HUES64 (cell line): ENCODE measurements around the gene IZUMO3.

Source experiments
- H3K27ac ChIP-seq: 2 replicates; pipeline ENCODE4 v1.7.0; 2013; ENCODE audit warnings: low read depth, low read length, inconsistent platforms
- H3K27me3 ChIP-seq: 2 replicates; pipeline ENCODE4 v1.6.1; 2013; ENCODE audit warnings: mild to moderate bottlenecking, low read length; ENCODE audit not compliant: insufficient read depth
- H3K36me3 ChIP-seq: 2 replicates; pipeline ENCODE4 v1.6.1; 2013; ENCODE audit warnings: mild to moderate bottlenecking, low read length; ENCODE audit not compliant: insufficient read depth
- H3K4me1 ChIP-seq: 2 replicates; pipeline ENCODE4 v1.6.1; 2013; ENCODE audit warnings: mild to moderate bottlenecking, low read length, moderate library complexity; ENCODE audit not compliant: insufficient read depth
- H3K4me3 ChIP-seq: 2 replicates; pipeline ENCODE4 v1.5.1; 2013; ENCODE audit warnings: mild to moderate bottlenecking, low read length, moderate library complexity
- H3K9ac ChIP-seq: 2 replicates; pipeline ENCODE4 v1.6.1; 2013; ENCODE audit warnings: mild to moderate bottlenecking, low read depth, low read length
- H3K9me3 ChIP-seq: 2 replicates; pipeline ENCODE4 v1.6.1; 2013; ENCODE audit warnings: low read depth, low read length; ENCODE audit not compliant: insufficient read depth
- WGBS: fragments of 150-250, 120-280 bp; methylation state at CpG from one replicate; pipeline ENCODE4 v1.1.7; 2013; ENCODE audit warnings: missing lambda C conversion rate; 5-methylcytosine and 5-hydroxymethylcytosine counted together

IZUMO3 gene

DNA sequence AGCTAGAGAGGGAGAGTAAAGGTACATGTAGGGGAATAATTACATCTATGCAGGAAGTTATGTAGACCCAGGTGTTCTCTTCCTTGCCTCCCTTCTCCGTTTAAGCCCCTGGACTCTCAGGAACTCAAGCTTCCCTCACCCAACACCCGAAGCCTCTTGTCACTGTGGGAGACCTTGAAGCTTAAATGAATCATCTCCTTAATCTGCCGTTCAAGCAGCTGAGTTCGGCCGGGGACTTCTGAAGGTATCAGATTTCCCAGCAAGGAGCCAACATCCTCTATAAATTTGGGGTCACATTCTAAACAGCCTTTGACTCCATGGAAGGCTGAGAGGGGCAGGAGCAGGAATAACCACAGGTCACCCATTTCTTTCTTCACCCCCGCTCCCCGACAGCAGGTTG is 412 bp downstream of the IZUMO3 start:
- Histone ChIP-seq H3K27me3 (no peaks in the 10 kb centered on the region), H3K4me3 (no peak overlapping the region), H3K9me3 (no peaks in the 10 kb centered on the region), H3K27ac (no peak overlapping the region), H3K4me1 (no peaks in the 10 kb centered on the region; the same call in 1 of the 2 replicates), H3K9ac (no peak overlapping the region), H3K36me3 (no peaks in the 10 kb centered on the region)
- WGBS = 68% methylated on average over 7 of the region's 7 CpGs

DNA sequence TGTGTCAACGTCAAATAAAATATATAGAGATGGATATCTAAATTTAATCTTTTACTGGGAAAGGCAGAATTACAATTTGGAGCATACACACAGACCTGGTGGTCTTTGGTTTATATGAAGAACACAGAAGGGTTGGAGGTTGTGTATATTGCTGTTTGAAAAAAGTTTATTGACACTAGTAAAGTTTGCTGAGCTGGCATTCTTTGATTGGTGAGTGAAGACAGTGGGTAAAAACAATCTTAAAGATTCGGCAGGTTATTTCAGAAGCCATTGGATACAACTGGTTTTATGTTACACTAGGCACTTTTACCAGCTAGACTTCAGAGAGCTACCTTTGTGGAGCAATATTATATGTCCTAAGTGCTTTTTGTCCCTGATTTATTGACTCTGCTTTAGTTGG is 27.2 kb downstream of the IZUMO3 start:
- H3K4me3 ChIP-seq = no peak overlapping the region
- 90% methylated on average over 2 of the region's 2 CpGs for WGBS

DNA sequence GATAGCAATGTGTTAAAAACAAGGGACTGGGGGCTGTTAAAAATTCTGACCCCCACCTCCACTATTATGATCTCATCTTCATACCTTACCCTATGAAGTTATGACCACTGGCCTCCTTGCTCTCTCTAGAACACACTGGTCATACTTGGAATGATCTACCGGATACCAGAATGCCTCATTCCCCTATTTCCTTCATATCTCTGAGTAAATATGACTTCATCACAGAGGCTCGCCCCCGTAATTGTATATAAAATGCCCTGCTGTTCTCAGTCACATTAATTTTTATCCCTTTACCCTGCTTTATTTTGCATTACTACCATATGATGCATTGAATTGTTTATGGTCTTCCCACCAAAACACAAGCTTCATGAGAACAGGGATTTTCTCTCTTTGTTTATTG is 29.2 kb downstream of the IZUMO3 start:
- H3K4me1 ChIP-seq = no peaks in the 10 kb centered on the region
- H3K36me3 ChIP-seq = no peaks in the 10 kb centered on the region
- no peak overlapping the region for H3K4me3 ChIP-seq
- H3K9ac ChIP-seq = no peak overlapping the region
- no peaks in the 10 kb centered on the region for H3K27me3 ChIP-seq
- WGBS = 98% methylated on average over 3 of the region's 3 CpGs
- no peak overlapping the region for H3K27ac ChIP-seq
- peaks cover 4% of the 10 kb centered on the region for H3K9me3 ChIP-seq

More for the DNA sequence above, 27.2 kb downstream of the IZUMO3 start:
- Histone ChIP-seq H3K9ac (no peak overlapping the region), H3K4me1 (no peaks in the 10 kb centered on the region), H3K27ac (no peak overlapping the region), H3K36me3 (no peaks in the 10 kb centered on the region), H3K9me3 (no peaks in the 10 kb centered on the region), H3K27me3 (no peaks in the 10 kb centered on the region)

DNA sequence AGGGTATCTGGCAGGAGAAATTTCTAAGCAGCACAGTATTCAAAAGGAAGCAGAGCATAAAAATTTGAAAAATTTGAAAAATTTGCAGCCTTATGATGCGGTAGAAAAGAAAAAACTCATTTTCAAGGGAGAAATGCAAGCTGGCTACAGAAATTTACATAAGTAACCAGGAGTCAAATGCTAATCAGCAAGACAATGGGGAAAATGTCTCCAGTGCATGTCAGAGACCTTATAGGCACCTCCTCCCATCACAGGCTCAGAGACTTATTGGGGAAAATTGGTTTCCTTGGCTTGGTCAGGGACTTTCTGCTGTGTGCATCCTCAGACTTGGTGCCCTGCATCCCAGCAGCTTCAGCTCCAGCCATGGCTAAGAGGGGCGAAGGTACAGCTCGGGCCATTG is 35.8 kb downstream of the IZUMO3 start:
- Histone ChIP-seq H3K4me3 (no peak overlapping the region), H3K36me3 (no peaks in the 10 kb centered on the region), H3K9me3 (peaks cover 28% of the 10 kb centered on the region), H3K9ac (no peak overlapping the region), H3K4me1 (no peaks in the 10 kb centered on the region), H3K27me3 (no peaks in the 10 kb centered on the region), H3K27ac (peak overlapping the region; percentile 76; the same call in 1 of the 2 replicates)
- WGBS = 93% methylated on average over 3 of the region's 3 CpGs

DNA sequence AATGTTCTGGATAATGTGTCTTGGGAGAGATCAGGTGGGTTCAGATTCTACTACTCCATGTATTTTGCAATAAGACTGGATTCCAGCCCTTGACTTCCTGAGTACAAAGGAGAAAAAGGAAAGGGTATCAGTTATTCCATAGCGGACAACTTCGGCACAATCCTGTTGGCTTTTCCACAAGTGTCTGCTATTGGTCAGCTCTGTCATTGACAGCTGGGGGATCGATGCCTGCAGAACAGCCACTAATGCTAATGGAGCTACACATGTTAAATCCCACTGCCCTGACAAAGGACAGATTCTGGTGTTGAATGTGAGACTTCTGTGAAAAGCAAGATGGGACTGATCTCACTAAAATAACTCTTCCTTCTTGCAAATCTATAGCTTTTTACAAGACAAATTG is 41.2 kb downstream of the IZUMO3 start:
- 97% methylated on average over 3 of the region's 3 CpGs for WGBS

DNA sequence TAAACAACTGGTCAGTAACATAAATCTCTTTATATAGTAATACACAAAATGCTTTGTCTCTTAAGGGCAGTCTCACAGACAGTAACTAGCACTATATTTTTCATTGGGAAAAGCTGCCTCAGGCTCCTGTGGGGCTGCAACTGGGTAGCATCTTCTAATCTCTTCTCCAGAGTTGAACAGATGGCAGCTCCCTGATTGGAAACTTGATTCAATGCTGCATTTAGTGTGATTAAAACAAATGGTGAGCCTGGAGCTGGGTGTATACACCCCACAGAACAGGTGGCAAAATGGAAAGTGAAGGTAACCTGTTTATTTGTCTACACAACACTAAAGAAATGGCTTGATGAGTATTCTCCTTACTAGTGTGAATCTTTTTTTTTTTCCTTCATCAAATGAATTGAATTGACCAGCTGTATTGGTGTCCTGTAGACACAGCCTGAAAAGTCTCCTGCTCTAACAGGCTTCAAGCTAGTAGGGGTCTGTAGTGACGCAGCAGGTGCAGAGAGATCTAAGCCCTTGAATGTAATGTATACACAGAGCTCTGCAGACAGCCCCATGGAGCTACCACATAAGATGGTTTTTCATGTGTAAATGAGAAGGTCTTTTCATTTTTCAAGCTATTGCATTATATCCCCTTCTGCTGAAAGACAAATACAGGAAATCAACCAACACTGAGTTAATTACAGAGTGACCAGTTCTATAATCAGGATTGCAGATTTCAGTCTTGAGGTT is 43.3 kb downstream of the IZUMO3 start:
- H3K27me3 ChIP-seq = no peaks in the 10 kb centered on the region
- H3K4me3 ChIP-seq = no peak overlapping the region
- peaks cover 67% of the 10 kb centered on the region for H3K4me1 ChIP-seq
- H3K36me3 ChIP-seq = no peaks in the 10 kb centered on the region
- no peaks in the 10 kb centered on the region for H3K9me3 ChIP-seq
- no peak overlapping the region for H3K9ac ChIP-seq
- peak overlapping the region; percentile 62; the same call in 1 of the 2 replicates for H3K27ac ChIP-seq
- WGBS = 65% methylated on average over 1 of the region's 1 CpG

More for the DNA sequence above, 41.2 kb downstream of the IZUMO3 start:
- peaks cover 45% of the 10 kb centered on the region for H3K4me1 ChIP-seq
- no peaks in the 10 kb centered on the region for H3K27me3 ChIP-seq
- H3K9me3 ChIP-seq = peaks cover 5% of the 10 kb centered on the region; the same call in 1 of the 2 replicates
- H3K27ac ChIP-seq = no peak overlapping the region
- no peak overlapping the region for H3K4me3 ChIP-seq
- H3K9ac ChIP-seq = no peak overlapping the region
- no peaks in the 10 kb centered on the region for H3K36me3 ChIP-seq

DNA sequence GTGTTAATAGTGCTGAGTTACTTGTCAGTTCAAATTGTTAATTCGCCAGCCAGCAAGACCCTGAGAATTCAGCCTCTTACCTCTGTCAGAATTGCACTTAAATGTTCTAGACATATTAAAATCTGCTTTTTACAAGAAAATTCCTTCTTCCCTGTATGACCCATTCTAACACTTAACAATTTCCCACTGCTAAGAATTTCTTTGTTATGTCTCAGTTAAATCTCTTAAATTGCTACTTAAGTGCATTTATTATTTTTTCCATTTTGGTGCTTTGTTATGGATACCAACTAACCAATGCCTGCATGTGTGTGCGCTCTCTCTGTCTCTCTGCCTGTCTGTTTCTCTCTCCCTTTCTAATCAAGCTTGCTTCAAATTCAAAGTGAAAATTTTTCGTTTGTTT is 44.9 kb downstream of the IZUMO3 start:
- WGBS = 89% methylated on average over 2 of the region's 3 CpGs
- Histone ChIP-seq H3K4me3 (no peak overlapping the region), H3K36me3 (no peaks in the 10 kb centered on the region), H3K9me3 (no peaks in the 10 kb centered on the region), H3K9ac (no peak overlapping the region), H3K27ac (no peak overlapping the region), H3K4me1 (peaks cover 83% of the 10 kb centered on the region), H3K27me3 (no peaks in the 10 kb centered on the region)

DNA sequence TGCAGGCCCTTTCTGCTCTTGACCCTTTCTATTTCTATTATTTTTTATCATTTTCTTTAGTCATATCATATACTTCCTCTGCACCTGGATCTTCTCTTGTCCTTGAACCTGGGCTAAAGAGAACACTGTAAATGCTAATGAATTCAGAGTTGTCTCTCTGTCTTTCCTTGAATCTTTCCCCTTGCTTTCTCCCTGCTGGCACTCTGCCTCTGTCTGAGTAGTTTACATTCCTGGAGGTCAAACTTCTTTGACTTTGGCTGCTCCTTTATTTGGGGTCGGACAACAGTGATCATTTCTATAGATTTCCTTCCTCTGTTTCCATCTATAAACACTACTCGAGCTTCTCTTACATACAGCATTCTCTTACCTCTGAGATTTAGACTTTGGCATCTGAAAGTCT is 47.1 kb downstream of the IZUMO3 start:
- Histone ChIP-seq H3K4me3 (no peak overlapping the region), H3K9ac (peak overlapping the region; percentile 44), H3K4me1 (peaks cover 84% of the 10 kb centered on the region), H3K27ac (peak overlapping the region; percentile 81), H3K36me3 (no peaks in the 10 kb centered on the region), H3K27me3 (no peaks in the 10 kb centered on the region), H3K9me3 (no peaks in the 10 kb centered on the region)
- WGBS = 42% methylated on average over 2 of the region's 2 CpGs

DNA sequence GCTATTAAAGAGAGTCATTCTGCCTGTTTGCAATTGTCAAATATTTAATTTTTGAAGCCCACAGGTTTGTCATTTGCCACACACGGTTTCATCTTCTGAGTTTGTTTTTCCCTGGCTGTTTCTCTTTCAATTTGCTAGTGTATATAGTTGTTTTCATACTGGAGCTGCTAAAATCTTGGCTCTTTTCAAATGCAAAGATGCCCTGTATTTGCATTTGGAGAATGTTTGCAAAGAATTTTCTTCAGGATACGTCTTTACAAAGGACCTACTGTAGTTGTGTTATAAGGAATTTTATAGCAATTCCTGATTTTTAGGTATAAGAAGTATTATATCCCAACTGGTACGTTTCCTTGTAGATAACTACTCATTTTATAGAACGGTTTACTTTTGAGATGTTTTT is 48.0 kb downstream of the IZUMO3 start:
- no peaks in the 10 kb centered on the region for H3K36me3 ChIP-seq
- no peaks in the 10 kb centered on the region for H3K27me3 ChIP-seq
- WGBS = 26% methylated on average over 2 of the region's 4 CpGs
- H3K27ac ChIP-seq = peak overlapping the region; percentile 81
- peak overlapping the region; percentile 21; the same call in 1 of the 2 replicates for H3K9ac ChIP-seq
- peaks cover 75% of the 10 kb centered on the region for H3K4me1 ChIP-seq
- no peaks in the 10 kb centered on the region for H3K9me3 ChIP-seq
- no peak overlapping the region for H3K4me3 ChIP-seq
